NCI-H69 (cell line): ENCODE results near the gene GRIK3.

Experiments
- DNase-seq: peaks from one replicate; lab custom pipeline; 2025; lab: John Stamatoyannopoulos, UW

The GRIK3 gene

GRCh38 chr1:37015713-37016112 lies 18.6 kb downstream of the GRIK3 start:
- DNase-seq = no peak

GRCh38 chr1:37012226-37012625 lies 22.1 kb downstream of the GRIK3 start:
- DNase-seq = no peak

GRCh38 chr1:37010011-37010410 lies 24.3 kb downstream of the GRIK3 start:
- DNase-seq = no peak

GRCh38 chr1:37009521-37009920 lies 24.8 kb downstream of the GRIK3 start:
- no peak for DNase-seq

- no peak for DNase-seq
Observed at GRCh38 chr1:37006132-37006868, 28.0 kb downstream of the GRIK3 start.

GRCh38 chr1:37002898-37003297 lies 31.4 kb downstream of the GRIK3 start:
- DNase-seq = no peak

GRCh38 chr1:37001703-37002102 lies 32.6 kb downstream of the GRIK3 start:
- DNase-seq = peak; percentile 68

- DNase-seq = no peak
Observed at GRCh38 chr1:36996106-36996505, 38.2 kb downstream of the GRIK3 start.

- DNase-seq = no peak
Observed at GRCh38 chr1:36994868-36995267, 39.4 kb downstream of the GRIK3 start.

- no peak for DNase-seq
Observed at GRCh38 chr1:36994294-36994693, 40.0 kb downstream of the GRIK3 start.

GRCh38 chr1:36992139-36992943 lies 42.0 kb downstream of the GRIK3 start:
- no peak for DNase-seq

GRCh38 chr1:36991551-36991950 lies 42.8 kb downstream of the GRIK3 start:
- DNase-seq = no peak

GRCh38 chr1:36990928-36991327 lies 43.4 kb downstream of the GRIK3 start:
- DNase-seq = no peak

GRCh38 chr1:36989241-36989640 lies 45.1 kb downstream of the GRIK3 start:
- DNase-seq = no peak

- DNase-seq = peak; percentile 60
Observed at GRCh38 chr1:36988741-36989193, 45.5 kb downstream of the GRIK3 start.

- peak; percentile 7 for DNase-seq
Observed at GRCh38 chr1:36988321-36988720, 46.0 kb downstream of the GRIK3 start.

GRCh38 chr1:36987276-36987675 lies 47.0 kb downstream of the GRIK3 start:
- peak; percentile 26 for DNase-seq

GRCh38 chr1:36986241-36986985 lies 47.9 kb downstream of the GRIK3 start:
- DNase-seq = no peak

GRCh38 chr1:36984675-36985074 lies 49.6 kb downstream of the GRIK3 start:
- DNase-seq = no peak

- DNase-seq = no peak
Observed at GRCh38 chr1:36984026-36984425, 50.3 kb downstream of the GRIK3 start.

GRCh38 chr1:36982709-36983108 lies 51.6 kb downstream of the GRIK3 start:
- no peak for DNase-seq

- peak; percentile 19 for DNase-seq
Observed at GRCh38 chr1:36981771-36982622, 52.3 kb downstream of the GRIK3 start.
